GM12864 (cell line): ENCODE results near the gene LYZL6.
"Not testable (repeated sequence)": the region's sequence is repeated elsewhere in the genome, so short reads cannot be mapped to it uniquely, and the experiment has no call there.

ENCODE experiments used
- DNase-seq: peaks from one replicate; pipeline ENCODE4 v3.0.0-alpha.2; 2011; ENCODE audit warnings: low read depth
- H3K4me3 ChIP-seq: 2 replicates; pipeline ENCODE4 v1.5.1; 2011; ENCODE audit warnings: mild to moderate bottlenecking, low read depth, low read length, control low read depth
- CTCF ChIP-seq: IDR thresholded peaks from 2 replicates; pipeline ENCODE4 v1.5.1; 2011; ENCODE audit warnings: low read depth, mild to moderate bottlenecking, moderate library complexity, low read length, control low read depth, inconsistent platforms; ENCODE audit errors: missing control alignments

LYZL6 gene

DNA sequence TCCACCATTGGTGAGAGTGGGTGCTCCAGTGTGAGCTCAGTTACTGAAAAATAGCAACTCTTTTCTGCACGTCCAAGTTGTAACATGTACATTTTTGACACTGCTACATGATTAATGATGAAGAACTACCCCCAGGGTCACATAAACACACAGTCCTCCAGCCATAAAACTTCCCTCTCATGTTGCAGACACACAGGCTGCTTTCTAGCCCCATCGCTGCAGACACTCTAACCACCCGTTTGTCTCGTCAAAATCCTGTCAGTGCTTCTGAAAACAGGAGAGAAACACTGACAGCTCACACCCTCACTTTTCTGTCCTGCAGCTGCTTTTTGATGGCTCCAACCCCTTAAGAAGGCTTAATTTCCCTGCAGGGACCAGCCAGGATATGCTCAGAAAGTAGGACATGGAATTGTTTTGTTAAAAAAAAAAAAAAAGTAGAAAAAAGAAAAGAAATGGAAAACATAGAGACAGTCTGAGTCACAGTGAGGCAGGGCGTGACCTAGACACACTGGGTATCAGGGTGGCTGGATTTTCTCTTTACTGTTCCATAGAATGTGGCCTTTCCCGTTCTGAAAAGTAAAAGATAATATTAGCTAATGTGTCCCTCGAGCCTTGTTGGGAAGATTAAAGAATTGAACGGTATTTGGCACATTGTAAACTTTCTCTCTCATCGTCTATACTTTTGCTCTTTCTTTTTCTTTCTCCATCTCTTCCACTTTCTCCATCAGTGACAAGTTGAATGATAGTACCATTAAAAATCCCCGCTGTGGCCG lies 42.6 kb downstream of the LYZL6 start:
- no peak overlapping the region for H3K4me3 ChIP-seq
- TF ChIP-seq CTCF: no peak
- no peak for DNase-seq

DNA sequence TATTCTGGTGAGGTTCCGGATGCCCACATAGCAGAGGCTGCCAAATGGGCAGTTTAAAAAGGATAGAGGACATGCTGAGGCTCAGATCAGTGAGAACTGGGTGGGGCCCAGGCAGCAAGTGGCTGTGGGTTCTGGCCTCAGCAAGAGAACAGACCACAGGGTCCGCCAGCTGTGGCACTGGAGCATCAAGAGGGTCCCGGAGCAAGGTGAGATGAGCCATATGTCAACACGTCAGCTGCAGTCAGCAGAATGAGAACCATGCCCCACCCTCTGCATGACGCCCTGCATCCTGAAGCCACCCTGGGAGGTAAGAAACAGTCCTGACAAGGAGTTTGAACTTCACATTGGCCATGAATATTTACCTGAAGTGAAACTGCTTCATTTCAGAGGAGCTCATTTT lies 43.2 kb downstream of the LYZL6 start:
- no peak overlapping the region for H3K4me3 ChIP-seq
- no peak for TF ChIP-seq CTCF
- no peak for DNase-seq

DNA sequence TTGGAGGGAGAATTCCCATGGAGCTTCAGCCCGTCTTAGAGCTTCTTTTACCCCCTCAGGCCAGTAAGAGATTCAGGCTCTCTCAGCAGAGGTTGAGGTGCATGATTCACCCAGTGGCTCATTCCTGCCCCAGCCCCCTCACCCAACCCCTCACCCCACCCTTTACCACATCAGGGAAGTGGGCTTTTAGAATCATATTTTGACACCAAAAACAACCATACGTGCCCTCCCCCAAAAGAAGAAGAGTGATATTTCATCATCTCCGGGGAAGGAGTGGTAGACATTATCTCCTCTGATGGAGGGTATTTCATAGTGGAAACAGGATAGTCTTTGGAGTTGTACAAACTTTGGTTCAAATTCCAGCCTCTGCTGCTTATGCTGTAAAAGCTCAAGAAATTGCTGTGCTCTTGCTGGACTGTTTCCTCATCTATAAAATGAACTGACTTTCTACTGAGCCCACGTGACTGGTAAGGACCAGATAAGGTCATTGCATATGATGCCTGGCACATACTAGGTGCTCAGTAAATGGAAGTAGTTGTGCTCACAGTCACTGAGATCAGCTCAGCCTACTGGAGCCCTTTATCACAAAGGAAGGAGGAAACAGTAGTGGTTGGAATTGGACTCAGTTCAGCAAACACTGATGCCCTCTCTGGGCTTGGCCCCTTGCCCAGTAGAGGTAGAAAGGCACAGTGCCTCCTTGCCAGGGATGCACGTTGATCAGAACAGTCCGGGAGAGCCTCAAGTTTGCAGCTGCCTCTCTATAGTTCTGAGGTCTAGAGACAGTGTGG lies 45.0 kb downstream of the LYZL6 start:
- no peak for DNase-seq
- TF ChIP-seq CTCF: no peak
- no peak overlapping the region for H3K4me3 ChIP-seq

DNA sequence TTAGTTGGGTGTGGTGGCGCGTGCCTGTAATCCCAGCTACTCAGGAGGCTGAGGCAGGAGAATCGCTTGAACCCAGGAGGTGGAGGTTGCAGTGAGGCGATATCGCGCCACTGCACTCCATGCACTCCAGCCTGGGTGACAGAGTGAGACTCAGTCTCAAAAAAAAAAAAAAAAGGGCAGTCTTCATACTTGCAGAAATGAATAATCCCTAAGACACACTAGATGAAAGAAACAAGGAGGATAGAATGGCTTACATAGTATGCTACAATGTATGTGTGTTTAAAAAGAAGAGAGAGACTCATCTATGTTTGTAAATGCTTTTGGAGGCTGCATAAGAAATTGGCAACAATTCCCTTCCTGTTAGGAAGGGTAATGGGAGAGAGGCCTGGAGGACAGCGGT lies 45.7 kb downstream of the LYZL6 start:
- not testable (repeated sequence) for DNase-seq, H3K4me3 ChIP-seq

- H3K4me3 ChIP-seq: no peak overlapping the region
- no peak for DNase-seq
- TF ChIP-seq CTCF: no peak
Observed at GRCh38 chr17:35895636-35896587, 47.6 kb downstream of the LYZL6 start.

GRCh38 chr17:35894206-35894605 lies 49.3 kb downstream of the LYZL6 start:
- no peak overlapping the region for H3K4me3 ChIP-seq
- DNase-seq: no peak
- no peak for TF ChIP-seq CTCF

- no peak for DNase-seq
- H3K4me3 ChIP-seq: no peak overlapping the region
- TF ChIP-seq CTCF: no peak
Observed at GRCh38 chr17:35893751-35894150, 49.8 kb downstream of the LYZL6 start.
